IMR-90 (cell line): ENCODE data around the gene CCK.

Experiments
- BHLHE40 ChIP-seq: fragments of 150-350 bp; IDR thresholded peaks from 2 replicates; pipeline ENCODE4 v1.6.1; 2016; ENCODE audit warnings: mild to moderate bottlenecking, low read depth, low read length
- POLR2A ChIP-seq: IDR thresholded peaks from 2 replicates; pipeline ENCODE4 v1.6.1; 2012; ENCODE audit warnings: mild to moderate bottlenecking, low read depth, low read length
- RAD21 ChIP-seq: IDR thresholded peaks from 2 replicates; pipeline ENCODE4 v1.6.1; 2012; ENCODE audit warnings: low read length, improper control_type of control experiment
- RFX5 ChIP-seq: IDR thresholded peaks from 2 replicates; pipeline ENCODE4 v1.8.0; 2012; ENCODE audit warnings: low read depth, mild to moderate bottlenecking, low read length, moderate library complexity
- TF ChIP-seq, protein P1 (sequence below): conservative IDR thresholded peaks from 2 replicates; pipeline ENCODE4 v1.5.1; 2012; ENCODE audit warnings: mild to moderate bottlenecking, low read depth, low read length, improper control_type of control experiment

DNA sequence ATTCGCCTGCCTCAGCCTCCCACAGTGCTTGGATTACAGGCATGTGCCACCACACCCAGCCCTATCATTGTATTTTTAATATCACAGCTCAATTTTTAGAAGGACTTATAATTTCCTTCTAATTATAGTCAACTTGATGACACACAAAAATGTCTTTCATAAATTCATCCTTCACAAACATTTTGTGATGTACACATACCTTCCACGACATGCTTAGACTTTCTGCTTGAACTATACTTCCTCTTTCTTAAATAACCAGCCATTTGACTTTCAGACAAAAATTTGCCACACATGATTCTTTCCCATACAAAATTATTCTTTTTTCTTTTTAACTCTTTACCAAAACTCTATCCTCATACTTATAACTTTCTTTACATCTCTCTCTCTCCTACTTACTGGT is 48.4 kb upstream of the CCK start:
- TF ChIP-seq, protein P1, sequence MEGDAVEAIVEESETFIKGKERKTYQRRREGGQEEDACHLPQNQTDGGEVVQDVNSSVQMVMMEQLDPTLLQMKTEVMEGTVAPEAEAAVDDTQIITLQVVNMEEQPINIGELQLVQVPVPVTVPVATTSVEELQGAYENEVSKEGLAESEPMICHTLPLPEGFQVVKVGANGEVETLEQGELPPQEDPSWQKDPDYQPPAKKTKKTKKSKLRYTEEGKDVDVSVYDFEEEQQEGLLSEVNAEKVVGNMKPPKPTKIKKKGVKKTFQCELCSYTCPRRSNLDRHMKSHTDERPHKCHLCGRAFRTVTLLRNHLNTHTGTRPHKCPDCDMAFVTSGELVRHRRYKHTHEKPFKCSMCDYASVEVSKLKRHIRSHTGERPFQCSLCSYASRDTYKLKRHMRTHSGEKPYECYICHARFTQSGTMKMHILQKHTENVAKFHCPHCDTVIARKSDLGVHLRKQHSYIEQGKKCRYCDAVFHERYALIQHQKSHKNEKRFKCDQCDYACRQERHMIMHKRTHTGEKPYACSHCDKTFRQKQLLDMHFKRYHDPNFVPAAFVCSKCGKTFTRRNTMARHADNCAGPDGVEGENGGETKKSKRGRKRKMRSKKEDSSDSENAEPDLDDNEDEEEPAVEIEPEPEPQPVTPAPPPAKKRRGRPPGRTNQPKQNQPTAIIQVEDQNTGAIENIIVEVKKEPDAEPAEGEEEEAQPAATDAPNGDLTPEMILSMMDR = no peak
- TF ChIP-seq POLR2A (no peak), RFX5 (no peak), RAD21 (no peak), BHLHE40 (no peak)
